GM12878 (cell line): ENCODE results near the gene LIM2. TPM values are rescaled to one million over a fixed set of nuclear protein-coding genes. Genes with fewer than 3 reads are reported as not detected.

ENCODE experiments used
- EGR1 ChIP-seq, 2 experiments: IDR thresholded peaks; 1 replicate in 1 of 2; 2 replicates in 1 of 2; pipeline ENCODE4 v1.6.1; 2011 to 2012; ENCODE audit warnings: low read depth in 2 of 2, low read length in 2 of 2, borderline replicate concordance in 1 of 2, mild to moderate bottlenecking in 1 of 2, moderate library complexity in 1 of 2
- EP300 ChIP-seq, 2 experiments: fragments of 150-350 bp in 1 of 2; IDR thresholded peaks; 2 replicates each; pipeline ENCODE4 v1.6.1; 2011 to 2012; ENCODE audit warnings: low read depth in 2 of 2, low read length in 2 of 2, borderline replicate concordance in 1 of 2, improper control_type of control experiment in 1 of 2, inconsistent platforms in 1 of 2; ENCODE audit not compliant: control insufficient read depth in 1 of 2
- GABPA ChIP-seq: IDR thresholded peaks from 2 replicates; pipeline ENCODE4 v1.6.1; 2014; ENCODE audit warnings: antibody characterized with exemption, low read depth, mild to moderate bottlenecking, inconsistent platforms
- HDAC6 ChIP-seq: fragments of 200-600 bp; sonication (generic); IDR thresholded peaks from one replicate; pipeline ENCODE4 v1.8.0; 2017; ENCODE audit warnings: antibody characterized with exemption; ENCODE audit not compliant: unreplicated experiment
- KAT2A ChIP-seq: conservative IDR thresholded peaks from 2 replicates; pipeline ENCODE4 v1.6.1; 2011; ENCODE audit warnings: low read depth, low read length; ENCODE audit not compliant: control insufficient read depth
- MXI1 ChIP-seq: fragments of 150-350 bp; IDR thresholded peaks from 2 replicates; pipeline ENCODE4 v1.6.1; 2011; ENCODE audit warnings: low read depth, mild to moderate bottlenecking, inconsistent platforms, low read length, improper control_type of control experiment
- SMC3 ChIP-seq: IDR thresholded peaks from 2 replicates; pipeline ENCODE4 v1.6.1; 2011; ENCODE audit warnings: low read length, improper control_type of control experiment, borderline replicate concordance
- ZNF217 ChIP-seq: fragments of 450-650 bp; IDR thresholded peaks from 2 replicates; pipeline ENCODE4 v1.6.1; 2017; ENCODE audit warnings: antibody characterized with exemption, mild to moderate bottlenecking
- ZNF24 ChIP-seq: fragments of 450-650 bp; IDR thresholded peaks from 2 replicates; pipeline ENCODE4 v1.6.1; 2017; ENCODE audit warnings: antibody characterized with exemption, mild to moderate bottlenecking
- polyA plus RNA-seq, 11 experiments: library from polyadenylated mRNA; depleted of rRNA in 4 of 11; unstranded in 6 of 11; stranded (reverse) in 5 of 11; fragments of >200 nt; fragmentation: Nextera tagmentation in 4 of 11; fragmentation: Illumina TruSeq in 1 of 11; extraction: Ambion mirVana in 4 of 11; extraction: Trizol in 1 of 11; gene quantifications; 1 replicate in 1 of 11; 2 replicates in 10 of 11; pipeline versions ENCODE4 v1.2.1 to v1.2.3, GENCODE V29; 2011 to 2016; ENCODE audit warnings: inconsistent platforms in 2 of 11, missing spikeins in 2 of 11, low read depth in 1 of 11
- total RNA-seq, 4 experiments: library from RNA; depleted of rRNA in 3 of 4; stranded (reverse); fragments of >200 nt in 3 of 4; fragmentation: Illumina TruSeq in 1 of 4; extraction: Trizol in 1 of 4; gene quantifications; 2 replicates each; pipeline versions ENCODE4 v1.2.1 to v1.2.3, GENCODE V29; 2013 to 2021
- TF ChIP-seq, protein P1 (sequence below): fragments of 450-650 bp; IDR thresholded peaks from 2 replicates; pipeline ENCODE4 v1.6.1; 2016; ENCODE audit warnings: mild to moderate bottlenecking
- TF ChIP-seq, protein P2 (sequence below): IDR thresholded peaks from 2 replicates; pipeline ENCODE4 v1.6.1; 2012; ENCODE audit warnings: low read depth, low read length, improper control_type of control experiment
- TF ChIP-seq, protein P3 (sequence below): fragments of 450-650 bp; formaldehyde crosslinking; IDR thresholded peaks from 2 replicates; pipeline ENCODE4 v1.4.0; 2020; ENCODE audit warnings: mild to moderate bottlenecking, moderate library complexity
- TF ChIP-seq, protein P4 (sequence below): IDR thresholded peaks from 2 replicates; pipeline ENCODE4 v1.6.1; 2012; ENCODE audit warnings: mild to moderate bottlenecking, low read depth, low read length
- TF ChIP-seq, protein P5 (sequence below): IDR thresholded peaks from 2 replicates; pipeline ENCODE4 v1.6.1; 2012; ENCODE audit warnings: low read depth, low read length, improper control_type of control experiment
- TF ChIP-seq, protein P6 (sequence below): fragments of 450-650 bp; IDR thresholded peaks from 2 replicates; pipeline ENCODE4 v1.6.1; 2017; ENCODE audit warnings: mild to moderate bottlenecking, low read depth, inconsistent platforms; ENCODE audit not compliant: poor library complexity, severe bottlenecking

The LIM2 gene
- total and polyA plus RNA-seq, 10 of the 15 experiments (the other 5 are each of a cell fraction or from before 2014, with no cell fraction given): not detected

DNA sequence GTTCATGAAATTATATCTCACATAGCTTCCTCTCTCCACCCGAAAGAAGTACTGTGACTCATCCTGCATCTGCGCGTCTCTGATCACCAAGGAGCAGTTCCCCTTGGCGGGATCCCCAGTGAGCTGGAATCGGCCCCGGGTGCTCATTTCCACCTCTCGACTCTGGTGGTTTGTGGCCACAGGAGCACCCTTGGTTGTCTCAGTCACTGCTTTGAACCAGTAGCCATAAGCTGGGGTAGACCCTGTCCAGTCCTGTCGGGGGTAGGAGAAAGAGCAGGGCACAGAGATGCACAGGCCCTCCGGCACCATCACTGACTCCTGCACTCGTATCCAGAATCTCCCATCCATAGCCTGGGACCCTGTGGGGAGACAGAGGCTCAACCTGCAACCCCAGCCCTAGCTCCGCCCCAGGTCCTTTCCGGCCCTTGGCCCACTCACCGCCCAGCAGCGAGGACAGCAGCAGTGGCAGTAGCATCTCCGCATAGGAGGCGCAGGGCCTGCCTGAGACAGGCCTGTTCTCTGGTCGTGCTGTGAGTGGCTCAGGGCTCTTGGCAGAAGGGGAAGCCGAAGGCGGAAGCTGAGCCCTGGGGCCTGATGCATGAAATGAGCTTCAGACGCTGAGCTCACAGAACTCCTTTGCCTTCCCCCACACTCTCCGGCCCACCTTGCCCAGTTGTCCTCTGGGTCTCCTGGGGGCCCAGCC lies 29.5 kb upstream of the LIM2 start, which contains the start of gene SIGLEC10 (continued):
- TF ChIP-seq, protein P1, sequence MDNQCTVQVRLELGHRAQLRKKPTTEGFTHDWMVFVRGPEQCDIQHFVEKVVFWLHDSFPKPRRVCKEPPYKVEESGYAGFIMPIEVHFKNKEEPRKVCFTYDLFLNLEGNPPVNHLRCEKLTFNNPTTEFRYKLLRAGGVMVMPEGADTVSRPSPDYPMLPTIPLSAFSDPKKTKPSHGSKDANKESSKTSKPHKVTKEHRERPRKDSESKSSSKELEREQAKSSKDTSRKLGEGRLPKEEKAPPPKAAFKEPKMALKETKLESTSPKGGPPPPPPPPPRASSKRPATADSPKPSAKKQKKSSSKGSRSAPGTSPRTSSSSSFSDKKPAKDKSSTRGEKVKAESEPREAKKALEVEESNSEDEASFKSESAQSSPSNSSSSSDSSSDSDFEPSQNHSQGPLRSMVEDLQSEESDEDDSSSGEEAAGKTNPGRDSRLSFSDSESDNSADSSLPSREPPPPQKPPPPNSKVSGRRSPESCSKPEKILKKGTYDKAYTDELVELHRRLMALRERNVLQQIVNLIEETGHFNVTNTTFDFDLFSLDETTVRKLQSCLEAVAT: peak; percentile 45; the same call in 1 of the 2 replicates
- TF ChIP-seq GABPA (no peak), EGR1 (IDR thresholded peaks at IDR 0.05; ENCODE audit: borderline replicate concordance in 1 of 2, low read depth in 2 of 2, low read length in 2 of 2) (no peak), HDAC6 (no peak), ZNF24 (no peak), MXI1 (no peak), EP300 (IDR thresholded peaks at IDR 0.05; ENCODE audit: borderline replicate concordance in 1 of 2, control insufficient read depth in 1 of 2, low read depth in 2 of 2, low read length in 2 of 2) (no peak), ZNF217 (no peak), SMC3 (no peak), KAT2A (no peak)
- TF ChIP-seq, protein P2, sequence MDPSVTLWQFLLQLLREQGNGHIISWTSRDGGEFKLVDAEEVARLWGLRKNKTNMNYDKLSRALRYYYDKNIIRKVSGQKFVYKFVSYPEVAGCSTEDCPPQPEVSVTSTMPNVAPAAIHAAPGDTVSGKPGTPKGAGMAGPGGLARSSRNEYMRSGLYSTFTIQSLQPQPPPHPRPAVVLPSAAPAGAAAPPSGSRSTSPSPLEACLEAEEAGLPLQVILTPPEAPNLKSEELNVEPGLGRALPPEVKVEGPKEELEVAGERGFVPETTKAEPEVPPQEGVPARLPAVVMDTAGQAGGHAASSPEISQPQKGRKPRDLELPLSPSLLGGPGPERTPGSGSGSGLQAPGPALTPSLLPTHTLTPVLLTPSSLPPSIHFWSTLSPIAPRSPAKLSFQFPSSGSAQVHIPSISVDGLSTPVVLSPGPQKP: no peak
- TF ChIP-seq, protein P3, sequence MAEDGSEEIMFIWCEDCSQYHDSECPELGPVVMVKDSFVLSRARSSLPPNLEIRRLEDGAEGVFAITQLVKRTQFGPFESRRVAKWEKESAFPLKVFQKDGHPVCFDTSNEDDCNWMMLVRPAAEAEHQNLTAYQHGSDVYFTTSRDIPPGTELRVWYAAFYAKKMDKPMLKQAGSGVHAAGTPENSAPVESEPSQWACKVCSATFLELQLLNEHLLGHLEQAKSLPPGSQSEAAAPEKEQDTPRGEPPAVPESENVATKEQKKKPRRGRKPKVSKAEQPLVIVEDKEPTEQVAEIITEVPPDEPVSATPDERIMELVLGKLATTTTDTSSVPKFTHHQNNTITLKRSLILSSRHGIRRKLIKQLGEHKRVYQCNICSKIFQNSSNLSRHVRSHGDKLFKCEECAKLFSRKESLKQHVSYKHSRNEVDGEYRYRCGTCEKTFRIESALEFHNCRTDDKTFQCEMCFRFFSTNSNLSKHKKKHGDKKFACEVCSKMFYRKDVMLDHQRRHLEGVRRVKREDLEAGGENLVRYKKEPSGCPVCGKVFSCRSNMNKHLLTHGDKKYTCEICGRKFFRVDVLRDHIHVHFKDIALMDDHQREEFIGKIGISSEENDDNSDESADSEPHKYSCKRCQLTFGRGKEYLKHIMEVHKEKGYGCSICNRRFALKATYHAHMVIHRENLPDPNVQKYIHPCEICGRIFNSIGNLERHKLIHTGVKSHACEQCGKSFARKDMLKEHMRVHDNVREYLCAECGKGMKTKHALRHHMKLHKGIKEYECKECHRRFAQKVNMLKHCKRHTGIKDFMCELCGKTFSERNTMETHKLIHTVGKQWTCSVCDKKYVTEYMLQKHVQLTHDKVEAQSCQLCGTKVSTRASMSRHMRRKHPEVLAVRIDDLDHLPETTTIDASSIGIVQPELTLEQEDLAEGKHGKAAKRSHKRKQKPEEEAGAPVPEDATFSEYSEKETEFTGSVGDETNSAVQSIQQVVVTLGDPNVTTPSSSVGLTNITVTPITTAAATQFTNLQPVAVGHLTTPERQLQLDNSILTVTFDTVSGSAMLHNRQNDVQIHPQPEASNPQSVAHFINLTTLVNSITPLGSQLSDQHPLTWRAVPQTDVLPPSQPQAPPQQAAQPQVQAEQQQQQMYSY (CRISPR knock-in tag): no peak
- TF ChIP-seq, protein P4, sequence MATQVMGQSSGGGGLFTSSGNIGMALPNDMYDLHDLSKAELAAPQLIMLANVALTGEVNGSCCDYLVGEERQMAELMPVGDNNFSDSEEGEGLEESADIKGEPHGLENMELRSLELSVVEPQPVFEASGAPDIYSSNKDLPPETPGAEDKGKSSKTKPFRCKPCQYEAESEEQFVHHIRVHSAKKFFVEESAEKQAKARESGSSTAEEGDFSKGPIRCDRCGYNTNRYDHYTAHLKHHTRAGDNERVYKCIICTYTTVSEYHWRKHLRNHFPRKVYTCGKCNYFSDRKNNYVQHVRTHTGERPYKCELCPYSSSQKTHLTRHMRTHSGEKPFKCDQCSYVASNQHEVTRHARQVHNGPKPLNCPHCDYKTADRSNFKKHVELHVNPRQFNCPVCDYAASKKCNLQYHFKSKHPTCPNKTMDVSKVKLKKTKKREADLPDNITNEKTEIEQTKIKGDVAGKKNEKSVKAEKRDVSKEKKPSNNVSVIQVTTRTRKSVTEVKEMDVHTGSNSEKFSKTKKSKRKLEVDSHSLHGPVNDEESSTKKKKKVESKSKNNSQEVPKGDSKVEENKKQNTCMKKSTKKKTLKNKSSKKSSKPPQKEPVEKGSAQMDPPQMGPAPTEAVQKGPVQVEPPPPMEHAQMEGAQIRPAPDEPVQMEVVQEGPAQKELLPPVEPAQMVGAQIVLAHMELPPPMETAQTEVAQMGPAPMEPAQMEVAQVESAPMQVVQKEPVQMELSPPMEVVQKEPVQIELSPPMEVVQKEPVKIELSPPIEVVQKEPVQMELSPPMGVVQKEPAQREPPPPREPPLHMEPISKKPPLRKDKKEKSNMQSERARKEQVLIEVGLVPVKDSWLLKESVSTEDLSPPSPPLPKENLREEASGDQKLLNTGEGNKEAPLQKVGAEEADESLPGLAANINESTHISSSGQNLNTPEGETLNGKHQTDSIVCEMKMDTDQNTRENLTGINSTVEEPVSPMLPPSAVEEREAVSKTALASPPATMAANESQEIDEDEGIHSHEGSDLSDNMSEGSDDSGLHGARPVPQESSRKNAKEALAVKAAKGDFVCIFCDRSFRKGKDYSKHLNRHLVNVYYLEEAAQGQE: no peak
- TF ChIP-seq, protein P5, sequence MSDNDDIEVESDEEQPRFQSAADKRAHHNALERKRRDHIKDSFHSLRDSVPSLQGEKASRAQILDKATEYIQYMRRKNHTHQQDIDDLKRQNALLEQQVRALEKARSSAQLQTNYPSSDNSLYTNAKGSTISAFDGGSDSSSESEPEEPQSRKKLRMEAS: no peak
- TF ChIP-seq, protein P6, sequence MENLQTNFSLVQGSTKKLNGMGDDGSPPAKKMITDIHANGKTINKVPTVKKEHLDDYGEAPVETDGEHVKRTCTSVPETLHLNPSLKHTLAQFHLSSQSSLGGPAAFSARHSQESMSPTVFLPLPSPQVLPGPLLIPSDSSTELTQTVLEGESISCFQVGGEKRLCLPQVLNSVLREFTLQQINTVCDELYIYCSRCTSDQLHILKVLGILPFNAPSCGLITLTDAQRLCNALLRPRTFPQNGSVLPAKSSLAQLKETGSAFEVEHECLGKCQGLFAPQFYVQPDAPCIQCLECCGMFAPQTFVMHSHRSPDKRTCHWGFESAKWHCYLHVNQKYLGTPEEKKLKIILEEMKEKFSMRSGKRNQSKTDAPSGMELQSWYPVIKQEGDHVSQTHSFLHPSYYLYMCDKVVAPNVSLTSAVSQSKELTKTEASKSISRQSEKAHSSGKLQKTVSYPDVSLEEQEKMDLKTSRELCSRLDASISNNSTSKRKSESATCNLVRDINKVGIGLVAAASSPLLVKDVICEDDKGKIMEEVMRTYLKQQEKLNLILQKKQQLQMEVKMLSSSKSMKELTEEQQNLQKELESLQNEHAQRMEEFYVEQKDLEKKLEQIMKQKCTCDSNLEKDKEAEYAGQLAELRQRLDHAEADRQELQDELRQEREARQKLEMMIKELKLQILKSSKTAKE: no peak
